GM21786 (cell line): ENCODE measurements around the gene TLL2.
A peak's percentile ranks its signal among the peaks of the same experiment; 100 is the strongest.
"Not testable (repeated sequence)": the region's sequence is repeated elsewhere in the genome, so short reads cannot be mapped to it uniquely, and the experiment has no call there.

Source experiments
- ATAC-seq: cut with Tn5 transposase; IDR thresholded peaks from one replicate; pipeline ENCODE4 v1.9.1; 2021; ENCODE audit not compliant: unreplicated experiment

Gene TLL2

GRCh38 chr10:96513698-96514561 lies at the start of gene TLL2:
Gene TLL2 (minus strand): TSS chr10:96513926. CDS start chr10:96513685, 241 bp downstream.
- ATAC-seq, result peak; percentile 51

DNA sequence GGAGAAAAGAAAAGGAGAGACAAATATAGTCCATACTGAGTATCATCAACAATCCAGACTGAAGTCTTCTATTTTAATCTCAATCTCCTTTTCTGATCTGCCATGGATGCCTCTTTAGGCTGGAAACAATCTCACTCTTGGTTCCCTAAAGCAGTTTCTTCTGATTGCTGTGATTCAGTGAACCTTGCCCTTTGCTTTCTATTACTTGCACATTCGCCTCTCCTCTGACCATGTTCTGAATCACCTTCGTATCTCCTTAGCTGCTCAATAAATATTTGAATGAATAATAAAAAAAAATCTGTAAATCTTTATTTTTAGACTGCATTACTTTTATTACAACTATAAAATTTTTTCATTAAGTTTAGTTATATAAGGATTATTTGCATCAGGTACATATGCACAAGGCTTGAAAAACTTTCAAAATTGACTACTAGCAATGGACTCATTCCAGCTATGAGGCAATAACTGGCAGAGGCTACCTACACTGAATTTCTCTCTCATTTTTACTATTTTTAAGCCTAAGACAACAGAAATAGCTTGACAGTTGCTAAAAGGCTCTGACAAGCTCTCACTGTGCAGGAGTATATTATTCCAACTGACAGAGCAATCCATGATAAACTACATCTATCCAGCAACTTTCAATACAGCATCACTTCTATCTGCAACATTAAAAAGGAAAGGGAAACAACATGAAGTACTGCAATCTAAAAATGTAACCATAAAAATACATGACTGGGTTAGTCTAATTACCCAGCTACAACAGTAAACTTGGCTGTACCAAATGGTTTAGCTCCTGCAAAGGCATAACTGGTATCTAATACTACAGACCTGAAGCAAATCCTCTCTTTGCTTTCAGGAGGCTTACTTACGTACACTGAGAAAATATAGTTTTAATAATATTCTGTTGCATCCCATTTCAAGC lies 47.5 kb upstream of the TLL2 start:
- no peak for ATAC-seq

GRCh38 chr10:96560489-96560888 lies 46.8 kb upstream of the TLL2 start:
- no peak for ATAC-seq

DNA sequence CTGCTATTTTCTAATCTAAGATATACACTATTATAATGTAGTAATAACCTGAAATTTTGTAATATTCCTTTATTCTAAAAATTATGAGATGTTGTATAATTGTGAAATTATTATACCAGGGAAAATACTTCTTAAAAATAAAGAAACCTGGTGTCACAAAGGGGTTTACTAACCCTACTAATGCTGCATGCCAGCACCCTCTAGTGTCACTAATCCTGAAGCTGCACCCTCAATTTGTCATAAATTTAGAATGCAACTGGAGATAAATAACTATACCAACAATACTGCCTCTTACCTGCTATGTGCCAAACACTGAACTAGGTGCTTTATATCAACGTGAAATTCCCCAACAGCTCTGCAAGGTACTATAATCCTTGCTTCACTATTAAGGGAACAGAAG lies 42.3 kb upstream of the TLL2 start:
- no peak for ATAC-seq

- ATAC-seq, result no peak
Observed at GRCh38 chr10:96555330-96555729, 41.6 kb upstream of the TLL2 start.

DNA sequence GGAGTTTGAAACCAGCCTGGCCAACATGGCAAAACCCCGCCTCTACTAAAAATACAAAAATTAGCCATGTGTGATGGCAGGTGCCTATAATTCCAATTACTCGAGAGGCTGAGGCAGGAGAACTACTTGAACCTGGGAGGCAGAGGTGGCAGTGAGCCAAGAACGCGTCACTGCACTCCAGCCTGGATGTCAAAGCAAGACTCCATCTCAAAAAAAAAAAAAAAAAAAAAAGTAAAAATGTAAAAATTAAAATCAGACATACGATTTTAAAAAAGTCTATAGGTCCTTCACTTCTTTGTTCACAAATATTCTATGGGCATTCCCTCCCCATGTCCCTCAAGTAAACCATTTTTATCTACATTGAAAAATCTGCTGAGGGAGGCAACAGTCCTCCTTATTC lies 34.9 kb upstream of the TLL2 start:
- ATAC-seq, result no peak

DNA sequence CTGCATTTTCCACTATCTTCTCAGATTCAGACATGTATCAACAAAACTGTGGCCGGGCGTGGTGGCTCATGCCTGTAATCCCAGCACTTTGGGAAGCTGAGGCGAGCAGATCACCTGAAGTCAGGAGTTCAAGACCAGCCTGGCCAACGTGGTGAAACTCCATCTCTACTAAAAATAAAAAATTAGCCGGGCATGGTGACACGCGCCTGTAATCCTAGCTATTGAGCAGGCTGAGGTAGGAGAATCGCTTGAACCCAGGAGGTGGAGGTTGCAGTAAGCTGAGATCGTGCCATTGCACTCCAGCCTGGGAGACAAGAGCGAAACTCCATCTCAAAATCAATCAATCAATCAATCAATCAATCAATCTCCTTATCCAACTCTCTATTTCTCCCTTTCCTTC lies 31.8 kb upstream of the TLL2 start:
- not testable (repeated sequence) for ATAC-seq

DNA sequence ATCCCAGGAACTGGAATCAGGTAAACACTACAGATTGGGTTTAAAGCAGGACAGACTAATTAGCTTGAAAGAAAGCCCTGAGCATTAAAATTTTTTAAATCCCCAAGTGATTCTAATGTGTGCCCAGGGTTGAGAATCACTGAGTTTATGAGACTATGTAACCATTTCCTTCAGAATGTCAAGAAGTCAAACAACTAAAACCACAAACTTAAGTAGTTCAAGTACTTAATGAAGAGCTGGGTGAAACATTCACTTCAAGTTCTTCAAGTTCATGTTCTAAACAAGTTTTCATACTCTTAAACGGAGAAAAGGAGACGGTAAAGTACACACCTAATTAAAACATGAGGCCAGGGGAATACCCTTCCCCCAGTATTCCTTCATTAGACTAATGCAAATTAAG lies 28.2 kb upstream of the TLL2 start:
- no peak for ATAC-seq

GRCh38 chr10:96540240-96540639 lies 26.5 kb upstream of the TLL2 start:
- no peak for ATAC-seq

DNA sequence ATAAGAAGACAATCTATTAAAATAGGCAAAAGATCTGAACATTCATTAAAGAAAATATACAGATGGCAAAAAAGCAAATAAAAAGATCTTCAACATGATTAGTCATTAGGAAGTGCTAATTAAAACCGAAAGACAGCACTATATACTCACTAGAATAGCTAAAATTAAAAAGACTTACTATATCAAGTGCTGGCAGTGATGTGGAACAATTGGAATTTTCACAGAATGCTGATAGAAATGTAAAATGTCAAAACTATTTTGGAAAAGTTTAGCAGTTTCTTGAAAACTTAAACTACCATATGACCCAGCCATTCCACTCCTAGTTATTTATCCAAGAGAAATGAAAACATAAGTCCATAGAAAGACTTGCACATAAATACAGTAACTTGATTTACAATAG lies 25.0 kb upstream of the TLL2 start:
- ATAC-seq, result no peak

- ATAC-seq, result no peak
Observed at GRCh38 chr10:96536129-96536528, 22.4 kb upstream of the TLL2 start.

GRCh38 chr10:96532523-96532922 lies 18.8 kb upstream of the TLL2 start:
- no peak for ATAC-seq

GRCh38 chr10:96529634-96530279 lies 16.0 kb upstream of the TLL2 start:
- ATAC-seq, result no peak

GRCh38 chr10:96524741-96525140 lies 11.0 kb upstream of the TLL2 start:
- ATAC-seq, result no peak

DNA sequence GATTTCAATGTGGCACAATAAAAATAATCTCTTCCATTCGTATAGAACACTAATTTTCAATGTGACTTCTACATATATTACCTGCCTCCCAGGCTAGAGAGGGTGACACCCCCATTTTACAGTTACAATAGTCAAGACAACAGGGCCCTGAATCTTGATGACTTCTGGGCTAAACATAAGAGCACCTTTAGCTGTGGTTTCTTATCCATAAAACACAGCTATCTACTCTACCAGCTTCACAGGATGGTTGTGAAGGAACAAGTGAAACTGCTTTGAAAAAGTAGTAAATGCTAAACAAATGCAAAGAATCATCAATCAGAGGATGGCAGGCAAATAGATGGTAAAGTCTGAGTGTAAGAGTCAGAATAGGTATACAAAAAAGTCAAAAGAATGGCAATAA lies 3.6 kb upstream of the TLL2 start:
- no peak for ATAC-seq

GRCh38 chr10:96516337-96516736 lies 2.6 kb upstream of the TLL2 start:
- no peak for ATAC-seq

DNA sequence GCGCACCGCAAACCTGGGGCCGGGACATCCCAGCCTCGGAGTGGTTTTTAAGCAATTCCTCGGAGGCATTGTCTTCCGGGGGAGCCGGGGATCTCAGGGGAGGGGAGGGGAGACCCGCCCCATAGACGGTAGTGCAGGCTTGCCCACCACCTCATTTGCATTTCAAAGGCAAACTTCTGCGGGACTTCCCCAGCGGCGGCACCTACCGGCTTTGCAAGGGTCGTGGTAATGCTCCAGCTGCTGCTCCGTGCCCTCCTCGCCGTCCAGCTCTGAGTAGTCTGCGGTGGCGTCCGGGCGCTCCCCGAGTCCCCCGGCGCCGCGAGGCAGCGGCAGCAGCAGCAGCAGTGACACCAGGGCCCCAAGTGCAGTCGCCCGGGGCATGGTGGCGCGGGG lies 425 bp downstream of the TLL2 start:
- peak; percentile 59 for ATAC-seq

DNA sequence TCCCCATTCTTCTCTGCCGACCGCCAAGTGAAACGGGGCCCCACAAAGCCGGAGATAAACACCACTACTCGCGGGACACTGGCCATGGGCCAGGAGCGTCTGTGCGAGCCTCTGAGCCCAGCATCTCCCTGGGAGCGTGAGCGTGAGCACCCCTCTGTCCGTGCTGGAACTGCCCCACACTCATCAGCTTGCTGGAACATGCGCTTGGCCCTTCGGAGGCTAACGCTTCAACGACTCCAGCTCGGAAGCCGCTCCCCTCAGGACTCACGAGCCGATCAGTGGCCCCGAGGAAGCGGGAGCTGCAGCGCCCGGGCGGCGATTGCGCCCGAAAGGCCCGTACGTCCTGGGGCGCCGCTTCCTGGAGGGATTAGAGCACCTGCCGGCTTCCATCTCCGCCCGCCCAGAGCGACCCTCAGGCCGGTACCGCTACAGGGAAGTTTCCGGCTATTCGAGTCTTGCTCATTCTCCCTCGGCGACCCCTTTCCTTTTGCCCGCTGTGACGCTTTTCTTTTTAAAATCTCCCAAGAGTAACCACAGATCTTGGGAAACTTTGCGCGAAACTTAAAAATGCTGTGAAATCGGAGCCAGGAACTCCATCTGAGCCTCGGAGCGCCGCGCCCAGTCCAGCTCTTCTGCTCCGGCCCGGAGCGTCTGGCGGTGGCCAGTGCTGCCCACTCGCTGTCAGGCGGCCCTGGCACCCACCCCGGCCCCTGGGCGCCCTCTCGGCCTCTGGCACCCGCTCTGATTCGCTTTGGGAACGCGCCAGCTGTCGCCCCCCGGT lies 1.0 kb downstream of the TLL2 start:
- ATAC-seq, result peak; percentile 2

DNA sequence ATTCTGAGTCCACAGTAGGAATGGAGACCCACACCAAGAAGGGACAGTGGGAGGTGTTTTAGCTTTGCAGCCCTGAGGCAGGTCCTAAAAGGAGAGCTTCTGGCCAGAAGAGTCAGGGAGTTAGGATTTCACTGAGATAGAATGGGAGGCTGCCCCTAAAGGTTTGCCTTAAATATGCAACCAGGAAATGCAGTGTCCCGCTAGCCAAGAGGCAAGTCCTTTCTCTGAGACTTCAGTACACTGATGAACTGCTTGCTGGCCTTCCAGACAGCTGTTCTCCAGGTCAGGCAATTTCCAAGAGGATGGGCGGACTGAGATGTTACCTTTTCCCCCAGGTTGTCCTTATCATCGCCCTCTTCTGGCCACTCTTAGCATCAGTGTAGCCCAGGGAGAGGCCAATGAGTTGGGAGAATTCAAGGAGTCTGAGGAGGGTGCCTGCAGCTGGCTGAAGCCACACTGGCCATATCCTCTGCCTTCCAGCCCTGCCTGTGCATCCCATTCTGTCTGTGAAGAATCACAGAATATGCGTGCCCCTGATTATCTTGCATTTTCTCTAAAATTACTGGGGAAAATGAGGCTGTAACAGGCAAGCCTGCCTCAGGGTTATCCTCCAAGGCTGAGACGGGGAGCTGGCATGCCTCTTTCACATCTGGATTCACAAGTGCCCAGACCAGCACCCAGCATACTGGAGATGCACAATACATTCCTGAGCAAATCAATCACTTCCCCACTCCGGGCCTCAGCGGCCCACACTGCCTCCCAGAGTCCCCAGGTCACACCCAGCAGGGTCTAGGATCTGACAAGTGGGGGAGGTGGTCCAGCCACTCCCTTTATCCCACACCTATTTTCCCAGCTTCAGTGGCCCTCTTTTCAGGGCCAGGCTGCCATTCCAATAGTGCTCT lies 2.4 kb downstream of the TLL2 start:
- no peak for ATAC-seq
